ENCODE data around the gene CST3. TPM values are rescaled to one million over a fixed set of nuclear protein-coding genes. Genes with fewer than 3 reads are reported as not detected.

CST3 gene
- polyA plus RNA-seq, 1 experiment: 458 TPM

- H3K27me3 ChIP-seq (ENCODE audit: control insufficient read depth, insufficient read depth, low read length): no peaks in the 10 kb centered on the region; the same call in 1 of the 2 replicates
- DNase-seq (ENCODE audit: low read depth): no peak
- no peak for TF ChIP-seq CTCF (IDR thresholded peaks at IDR 0.05; ENCODE audit: insufficient read depth, low read depth, low read length)
- CTCF ChIA-PET: no interaction called here
- no peaks in the 10 kb centered on the region for H3K36me3 ChIP-seq (ENCODE audit: control insufficient read depth, insufficient read depth, low read length)
- POLR2A ChIA-PET: no interaction called here
- H3K4me3 ChIP-seq (ENCODE audit: low read depth, low read length): no peak overlapping the region
Observed at GRCh38 chr20:23649830-23650417, 12.2 kb upstream of the CST3 start.

GRCh38 chr20:23649242-23649641 lies 11.5 kb upstream of the CST3 start:
- CTCF ChIA-PET: no interaction called here
- TF ChIP-seq CTCF (IDR thresholded peaks at IDR 0.05; ENCODE audit: insufficient read depth, low read depth, low read length): no peak
- Histone ChIP-seq H3K4me3 (ENCODE audit: low read depth, low read length) (no peak overlapping the region), H3K27me3 (ENCODE audit: control insufficient read depth, insufficient read depth, low read length) (no peaks in the 10 kb centered on the region; the same call in 1 of the 2 replicates), H3K36me3 (ENCODE audit: control insufficient read depth, insufficient read depth, low read length) (no peaks in the 10 kb centered on the region)
- no peak for DNase-seq (ENCODE audit: low read depth)
- POLR2A ChIA-PET: no interaction called here

- no peak for DNase-seq (ENCODE audit: low read depth)
- Histone ChIP-seq H3K36me3 (ENCODE audit: control insufficient read depth, insufficient read depth, low read length) (no peaks in the 10 kb centered on the region), H3K27me3 (ENCODE audit: control insufficient read depth, insufficient read depth, low read length) (no peaks in the 10 kb centered on the region; the same call in 1 of the 2 replicates), H3K4me3 (ENCODE audit: low read depth, low read length) (no peak overlapping the region)
- ChIA-PET CTCF (interaction anchor here (1.5 kb wide), 1 partner anchor 9 kb away, joined by 3 read pairs; no protein-coding TSS in a partner anchor), POLR2A (no interaction called here)
- no peak for TF ChIP-seq CTCF (IDR thresholded peaks at IDR 0.05; ENCODE audit: insufficient read depth, low read depth, low read length)
Observed at GRCh38 chr20:23647346-23647745, 9.6 kb upstream of the CST3 start.

GRCh38 chr20:23646106-23646873 lies 8.5 kb upstream of the CST3 start:
- Histone ChIP-seq H3K27me3 (ENCODE audit: control insufficient read depth, insufficient read depth, low read length) (no peaks in the 10 kb centered on the region; the same call in 1 of the 2 replicates), H3K36me3 (ENCODE audit: control insufficient read depth, insufficient read depth, low read length) (no peaks in the 10 kb centered on the region), H3K4me3 (ENCODE audit: low read depth, low read length) (no peak overlapping the region)
- no peak for DNase-seq (ENCODE audit: low read depth)
- POLR2A ChIA-PET: no interaction called here
- no peak for TF ChIP-seq CTCF (IDR thresholded peaks at IDR 0.05; ENCODE audit: insufficient read depth, low read depth, low read length)
- CTCF ChIA-PET: interaction anchor here (0.8 to 1.5 kb wide), 2 partner anchors 10 to 22 kb away, joined by 3 to 4 read pairs; no protein-coding TSS in a partner anchor

- DNase-seq (ENCODE audit: low read depth): no peak
- Histone ChIP-seq H3K27me3 (ENCODE audit: control insufficient read depth, insufficient read depth, low read length) (no peaks in the 10 kb centered on the region; the same call in 1 of the 2 replicates), H3K36me3 (ENCODE audit: control insufficient read depth, insufficient read depth, low read length) (no peaks in the 10 kb centered on the region), H3K4me3 (ENCODE audit: low read depth, low read length) (no peak overlapping the region)
- CTCF ChIA-PET: no interaction called here
- POLR2A ChIA-PET: no interaction called here
- TF ChIP-seq CTCF (IDR thresholded peaks at IDR 0.05; ENCODE audit: insufficient read depth, low read depth, low read length): no peak
Observed at GRCh38 chr20:23645575-23645974, 7.8 kb upstream of the CST3 start.
